ENCODE data around the gene GRID1.

DNA sequence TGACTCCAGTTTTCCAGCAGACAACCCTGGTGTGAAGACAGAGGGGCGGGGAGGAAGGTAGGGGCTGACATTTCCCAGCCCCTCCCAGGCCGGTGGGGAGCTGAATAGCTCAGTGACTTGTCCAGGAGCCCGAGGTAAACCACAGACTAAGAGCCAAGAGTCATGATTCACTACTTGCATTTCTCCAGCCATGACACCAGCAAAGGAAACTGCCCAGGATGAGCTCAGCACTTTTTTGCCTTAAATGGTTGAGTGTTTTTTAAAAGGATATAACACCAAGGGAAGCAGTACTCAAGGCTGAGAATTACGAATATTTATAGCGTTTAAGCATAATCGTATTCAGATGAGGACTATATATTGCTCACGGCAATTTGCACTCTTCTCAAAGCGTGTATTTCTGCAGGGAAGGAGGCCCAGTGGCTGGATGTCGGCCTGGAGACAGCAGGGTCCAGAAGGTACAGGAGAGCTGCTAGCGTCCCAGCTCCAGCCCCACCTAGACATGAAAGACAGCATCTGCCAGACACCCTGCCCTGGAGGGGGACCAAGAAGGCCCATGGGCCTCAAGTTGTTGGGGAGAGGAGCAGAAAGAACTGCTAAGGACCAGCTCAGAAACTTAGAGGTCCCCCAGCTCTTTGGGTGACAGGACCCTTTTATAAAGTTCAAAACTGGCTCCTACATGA, 141.4 kb downstream of the GRID1 start:
- TF ChIP-seq, protein P1, sequence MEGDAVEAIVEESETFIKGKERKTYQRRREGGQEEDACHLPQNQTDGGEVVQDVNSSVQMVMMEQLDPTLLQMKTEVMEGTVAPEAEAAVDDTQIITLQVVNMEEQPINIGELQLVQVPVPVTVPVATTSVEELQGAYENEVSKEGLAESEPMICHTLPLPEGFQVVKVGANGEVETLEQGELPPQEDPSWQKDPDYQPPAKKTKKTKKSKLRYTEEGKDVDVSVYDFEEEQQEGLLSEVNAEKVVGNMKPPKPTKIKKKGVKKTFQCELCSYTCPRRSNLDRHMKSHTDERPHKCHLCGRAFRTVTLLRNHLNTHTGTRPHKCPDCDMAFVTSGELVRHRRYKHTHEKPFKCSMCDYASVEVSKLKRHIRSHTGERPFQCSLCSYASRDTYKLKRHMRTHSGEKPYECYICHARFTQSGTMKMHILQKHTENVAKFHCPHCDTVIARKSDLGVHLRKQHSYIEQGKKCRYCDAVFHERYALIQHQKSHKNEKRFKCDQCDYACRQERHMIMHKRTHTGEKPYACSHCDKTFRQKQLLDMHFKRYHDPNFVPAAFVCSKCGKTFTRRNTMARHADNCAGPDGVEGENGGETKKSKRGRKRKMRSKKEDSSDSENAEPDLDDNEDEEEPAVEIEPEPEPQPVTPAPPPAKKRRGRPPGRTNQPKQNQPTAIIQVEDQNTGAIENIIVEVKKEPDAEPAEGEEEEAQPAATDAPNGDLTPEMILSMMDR (IDR thresholded peaks at IDR 0.05 in 8 of 11, conservative IDR thresholded peaks at IDR 0.05 in 3 of 11) = no peak
- TF ChIP-seq POLR2AphosphoS5 (IDR thresholded peaks at IDR 0.05) (no peak), POLR2A (IDR thresholded peaks at IDR 0.05) (no peak)
